ENCODE results near the gene ZSCAN23.

- TF ChIP-seq POLR2A (IDR thresholded peaks at IDR 0.05; ENCODE audit: extremely low read depth, insufficient read length): no peak
- TF ChIP-seq, protein P1, sequence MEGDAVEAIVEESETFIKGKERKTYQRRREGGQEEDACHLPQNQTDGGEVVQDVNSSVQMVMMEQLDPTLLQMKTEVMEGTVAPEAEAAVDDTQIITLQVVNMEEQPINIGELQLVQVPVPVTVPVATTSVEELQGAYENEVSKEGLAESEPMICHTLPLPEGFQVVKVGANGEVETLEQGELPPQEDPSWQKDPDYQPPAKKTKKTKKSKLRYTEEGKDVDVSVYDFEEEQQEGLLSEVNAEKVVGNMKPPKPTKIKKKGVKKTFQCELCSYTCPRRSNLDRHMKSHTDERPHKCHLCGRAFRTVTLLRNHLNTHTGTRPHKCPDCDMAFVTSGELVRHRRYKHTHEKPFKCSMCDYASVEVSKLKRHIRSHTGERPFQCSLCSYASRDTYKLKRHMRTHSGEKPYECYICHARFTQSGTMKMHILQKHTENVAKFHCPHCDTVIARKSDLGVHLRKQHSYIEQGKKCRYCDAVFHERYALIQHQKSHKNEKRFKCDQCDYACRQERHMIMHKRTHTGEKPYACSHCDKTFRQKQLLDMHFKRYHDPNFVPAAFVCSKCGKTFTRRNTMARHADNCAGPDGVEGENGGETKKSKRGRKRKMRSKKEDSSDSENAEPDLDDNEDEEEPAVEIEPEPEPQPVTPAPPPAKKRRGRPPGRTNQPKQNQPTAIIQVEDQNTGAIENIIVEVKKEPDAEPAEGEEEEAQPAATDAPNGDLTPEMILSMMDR (IDR thresholded peaks at IDR 0.05; ENCODE audit: low read depth, low read length): no peak
Observed at GRCh38 chr6:28429781-28430180, 13.5 kb downstream of the ZSCAN23 start.

Data from NB4 (cell line).